Naive thymus-derived CD8-positive, alpha-beta T cell (primary cell): ENCODE results near the gene ZNF423. TPM values are rescaled to one million over a fixed set of nuclear protein-coding genes. Genes with fewer than 3 reads are reported as not detected.
"Not testable (repeated sequence)": the region's sequence is repeated elsewhere in the genome, so short reads cannot be mapped to it uniquely, and the experiment has no call there.

Experiments used
- ATAC-seq, 2 donors: fragments of 150-1000 bp; cut with Tn5 transposase in 1 of 2; sonication (Bioruptor Pico), chemical (Tn5 transposase) in 1 of 2; 1 replicate in 1 of 2; 2 replicates in 1 of 2; pipeline ENCODE4 v1.10.0; 2021; ENCODE audit warnings: mild to moderate bottlenecking in 2 of 2, moderate library complexity in 2 of 2
- POLR2A ChIA-PET: fragments of 350-600 bp; sonication (Branson Sonifier 250); formaldehyde crosslinking; loops from one replicate; lab custom pipeline; 2021; ENCODE audit warnings: antibody characterized with exemption; lab: Charles Lee
- DNase-seq, 10 donors: peaks; one replicate each; pipeline versions ENCODE4 v3.0.0 to v3.0.0-alpha.2; 2020 to 2022
- H3K27ac Mint-ChIP-seq, 10 donors: one replicate each; pipeline ENCODE4 v1.8.0; 2020 to 2022; ENCODE audit warnings: mild to moderate bottlenecking in 10 of 10, mixed read lengths in 10 of 10, moderate library complexity in 4 of 10, inconsistent platforms in 1 of 10
- H3K27me3 Mint-ChIP-seq, 5 donors: one replicate each; pipeline ENCODE4 v1.8.0; 2021 to 2022; ENCODE audit warnings: mixed read lengths in 5 of 5
- H3K36me3 Mint-ChIP-seq, 3 donors: one replicate each; pipeline ENCODE4 v1.8.0; 2020 to 2022; ENCODE audit warnings: mixed read lengths in 3 of 3, mild to moderate bottlenecking in 2 of 3, inconsistent platforms in 1 of 3
- H3K4me1 Mint-ChIP-seq, 4 donors: one replicate each; pipeline ENCODE4 v1.8.0; 2021 to 2022; ENCODE audit warnings: mixed read lengths in 4 of 4
- H3K4me3 Mint-ChIP-seq, 10 donors: one replicate each; pipeline ENCODE4 v1.8.0; 2020 to 2022; ENCODE audit warnings: mild to moderate bottlenecking in 10 of 10, mixed read lengths in 10 of 10, moderate library complexity in 6 of 10, inconsistent platforms in 1 of 10
- H3K9me3 Mint-ChIP-seq, 9 donors: one replicate each; pipeline ENCODE4 v1.8.0; 2020 to 2022; ENCODE audit warnings: mixed read lengths in 9 of 9, mild to moderate bottlenecking in 3 of 9, inconsistent platforms in 1 of 9, moderate library complexity in 1 of 9
- polyA plus RNA-seq, 3 donors: library from polyadenylated mRNA; unstranded; fragments of 300-500 nt; fragmentation: Illumina TruSeq; gene quantifications; one replicate each; pipeline ENCODE4 v1.2.3, GENCODE V29; 2021
- total RNA-seq, 8 experiments: library from RNA in 2 of 8; stranded (reverse) in 2 of 8; gene quantifications; one replicate each; pipeline ENCODE4 v1.2.3 and lab custom pipeline; 2021 to 2026

Gene ZNF423
- total and polyA plus RNA-seq, 5 experiments from 2014 or later = not detected

DNA sequence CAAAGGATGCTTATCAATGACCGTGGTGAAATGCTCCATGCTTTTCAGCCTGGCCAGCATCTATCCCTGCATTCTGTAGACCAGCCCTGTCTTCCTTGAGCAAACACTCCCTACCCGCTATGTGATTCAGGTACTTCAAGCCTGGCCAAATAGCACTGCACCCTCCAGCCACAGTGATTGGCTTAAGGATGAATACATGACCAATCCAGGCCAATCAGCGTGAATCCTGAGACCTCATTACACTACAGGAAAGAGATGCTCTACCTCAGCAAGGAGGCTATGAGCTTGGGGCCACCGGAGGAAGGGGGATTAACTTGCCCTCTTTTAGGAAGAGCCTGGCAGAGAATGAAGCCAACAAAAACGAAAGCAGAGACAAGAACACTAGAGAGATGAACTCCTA is 162.5 kb downstream of the ZNF423 start:
- Mint-ChIP-seq H3K9me3 (no peaks in the 10 kb centered on the region), H3K36me3 (no peaks in the 10 kb centered on the region), H3K4me1 (no peaks in the 10 kb centered on the region), H3K27me3 (peaks cover 8 to 26% (median 11%) of the 10 kb centered on the region in 5 donors), H3K27ac (no peak overlapping the region), H3K4me3 (no peak overlapping the region)
- POLR2A ChIA-PET = no interaction called here
- no peak for ATAC-seq
- no peak for DNase-seq

DNA sequence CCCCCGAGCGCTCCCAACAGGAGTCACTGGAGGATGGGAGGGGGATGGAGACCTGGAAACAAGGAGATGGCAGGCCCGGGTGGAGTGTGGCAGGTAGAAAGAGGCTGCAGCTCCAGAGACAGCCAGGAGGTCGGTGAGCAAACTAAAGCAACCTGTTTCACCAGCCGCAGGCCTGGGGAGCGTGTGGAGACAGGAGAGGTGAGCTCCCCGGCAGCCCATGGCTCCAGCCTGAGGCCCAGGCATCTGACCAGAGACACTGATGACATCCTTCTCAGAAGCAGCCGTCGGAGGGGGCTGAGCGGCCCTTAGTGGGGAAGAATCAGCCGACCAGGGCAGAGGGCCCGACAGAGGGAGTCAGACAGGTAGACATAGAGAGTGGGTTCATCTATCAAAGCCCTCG is 165.1 kb downstream of the ZNF423 start:
- POLR2A ChIA-PET = no interaction called here
- Mint-ChIP-seq H3K4me3 (no peak overlapping the region), H3K9me3 (no peaks in the 10 kb centered on the region), H3K27ac (no peak overlapping the region), H3K27me3 (peaks cover 5 to 42% (median 9%) of the 10 kb centered on the region in 5 donors), H3K36me3 (no peaks in the 10 kb centered on the region), H3K4me1 (peaks cover 0 to 4% (median 0%) of the 10 kb centered on the region in 4 donors)
- no peak for DNase-seq
- ATAC-seq = no peak

DNA sequence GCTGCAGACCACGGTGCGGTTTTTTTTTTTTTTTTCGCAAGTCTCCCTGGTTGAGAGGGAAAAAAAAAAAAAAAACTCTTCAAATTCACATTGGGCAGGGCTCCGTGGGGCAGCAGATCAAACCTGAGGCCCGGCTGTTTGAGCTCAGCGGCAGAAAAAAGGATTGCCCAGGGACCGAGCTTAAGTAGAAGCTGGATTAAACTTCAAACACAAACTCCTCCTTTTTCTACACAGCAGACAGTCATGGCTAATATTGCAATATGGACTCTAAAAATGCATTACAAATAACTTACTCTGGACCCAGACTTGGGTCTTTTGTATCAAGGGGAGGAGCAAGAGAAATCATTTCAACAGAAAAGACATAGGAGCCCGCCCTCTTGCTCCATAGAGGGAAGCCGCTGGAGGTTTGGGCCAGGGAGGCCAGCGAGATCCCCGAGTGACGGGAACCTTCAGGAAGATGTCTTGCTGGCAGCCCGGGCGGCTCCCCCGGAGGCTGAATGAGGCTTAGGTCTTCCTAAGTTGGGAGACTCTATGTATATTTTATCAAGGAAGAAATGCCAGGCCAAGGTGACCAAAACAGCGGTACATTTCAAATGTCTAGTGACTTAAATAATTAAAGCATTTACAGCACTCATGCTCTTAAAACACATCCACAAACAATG is 167.7 kb downstream of the ZNF423 start:
- DNase-seq = no peak
- Mint-ChIP-seq H3K27me3 (peaks cover 5 to 47% (median 9%) of the 10 kb centered on the region in 5 donors), H3K4me3 (no peak overlapping the region), H3K36me3 (no peaks in the 10 kb centered on the region), H3K9me3 (no peaks in the 10 kb centered on the region), H3K4me1 (peaks cover 0 to 4% (median 0%) of the 10 kb centered on the region in 4 donors), H3K27ac (no peak overlapping the region)
- no peak for ATAC-seq
- POLR2A ChIA-PET = no interaction called here

DNA sequence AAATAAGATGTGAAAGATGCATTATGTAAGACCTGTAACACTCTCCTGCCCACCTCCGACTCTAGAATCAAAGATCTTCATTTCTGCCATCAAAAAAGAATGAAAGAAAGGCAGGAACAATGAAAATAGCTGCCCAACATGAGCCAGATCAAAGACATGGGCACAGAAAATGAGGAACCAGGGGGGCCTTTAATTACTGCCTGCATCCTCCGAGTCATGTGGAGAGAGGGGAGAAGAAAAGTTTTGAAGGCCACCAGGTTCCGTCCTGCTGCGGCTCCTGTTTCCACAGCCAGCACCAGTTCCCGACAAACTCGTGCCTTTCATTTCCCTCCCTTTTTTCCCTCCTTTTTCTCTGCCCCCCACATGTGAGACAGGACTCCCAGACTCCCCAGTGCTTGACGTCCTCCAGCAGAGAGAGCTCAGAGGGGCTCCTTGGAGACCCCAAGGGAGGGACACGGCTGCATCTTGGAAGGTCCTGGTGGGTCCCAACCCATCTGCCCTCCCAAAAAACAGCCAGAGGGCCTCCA is 168.4 kb downstream of the ZNF423 start:
- H3K4me3 Mint-ChIP-seq = no peak overlapping the region
- no peak overlapping the region for H3K27ac Mint-ChIP-seq
- peaks cover 0 to 4% (median 0%) of the 10 kb centered on the region in 4 donors for H3K4me1 Mint-ChIP-seq
- no peaks in the 10 kb centered on the region for H3K9me3 Mint-ChIP-seq
- POLR2A ChIA-PET = no interaction called here
- DNase-seq (no peak), ATAC-seq (no peak)
- no peaks in the 10 kb centered on the region for H3K36me3 Mint-ChIP-seq
- H3K27me3 Mint-ChIP-seq = peaks cover 5 to 47% (median 9%) of the 10 kb centered on the region in 5 donors

DNA sequence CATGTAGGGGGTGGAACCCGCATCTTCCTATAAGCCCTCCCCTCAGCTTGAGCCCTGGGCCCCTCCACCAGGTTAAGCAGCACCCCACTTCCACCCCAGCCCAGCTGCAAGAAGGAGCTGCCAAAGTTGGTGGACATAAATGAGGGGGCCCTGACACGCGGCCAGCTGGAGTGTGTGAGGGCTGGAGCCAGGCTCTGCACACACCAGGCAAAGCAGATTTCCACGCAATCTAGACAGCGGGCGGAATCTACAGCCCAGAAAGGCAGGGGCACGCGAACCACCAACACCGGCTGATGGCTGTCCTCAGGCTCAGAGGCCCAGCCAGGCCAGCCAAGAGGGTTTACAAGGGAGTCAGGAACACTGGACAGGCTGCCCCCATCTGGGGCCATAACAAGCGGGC is 171.2 kb downstream of the ZNF423 start:
- no peaks in the 10 kb centered on the region for H3K9me3 Mint-ChIP-seq
- POLR2A ChIA-PET = no interaction called here
- peaks cover 0 to 4% (median 0%) of the 10 kb centered on the region in 4 donors for H3K4me1 Mint-ChIP-seq
- H3K36me3 Mint-ChIP-seq = no peaks in the 10 kb centered on the region
- no peak for ATAC-seq
- peak overlapping the region in 1 of 10 donors; percentile 84 for H3K27ac Mint-ChIP-seq
- no peak for DNase-seq
- H3K27me3 Mint-ChIP-seq = peaks cover 5 to 44% (median 9%) of the 10 kb centered on the region in 5 donors
- H3K4me3 Mint-ChIP-seq = no peak overlapping the region

DNA sequence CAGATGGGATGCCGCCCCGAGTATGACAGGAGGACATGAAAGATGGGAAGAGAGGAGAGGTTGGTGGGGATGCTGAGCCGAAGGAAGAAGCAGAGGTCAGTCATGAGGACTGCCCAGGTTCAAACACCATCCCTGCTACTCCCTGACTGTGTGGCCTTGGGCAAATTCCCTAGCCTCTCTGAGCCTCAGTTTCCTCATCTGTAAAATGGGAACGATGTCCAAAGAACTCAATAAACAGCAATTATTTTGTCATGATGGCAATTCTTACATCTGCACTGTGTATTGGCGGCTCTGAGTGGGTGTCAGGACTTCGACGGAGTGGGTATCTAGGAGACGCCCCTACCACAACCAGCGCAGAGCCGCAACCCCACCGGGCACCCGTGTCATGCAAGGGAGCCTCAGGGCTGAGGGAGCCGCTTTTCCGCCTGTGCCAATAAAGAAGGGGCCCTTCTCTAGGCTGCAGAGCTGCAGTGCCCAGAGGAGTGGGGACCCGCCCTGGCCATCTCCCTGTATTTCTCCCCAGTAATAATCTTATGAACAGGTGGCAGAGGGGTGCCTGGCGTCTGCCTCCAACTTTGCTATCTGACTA is 173.2 kb downstream of the ZNF423 start:
- Mint-ChIP-seq H3K9me3 (peaks cover 0 to 2% (median 0%) of the 10 kb centered on the region in 9 donors), H3K4me3 (no peak overlapping the region), H3K27ac (no peak overlapping the region), H3K27me3 (peaks cover 3 to 27% (median 7%) of the 10 kb centered on the region in 5 donors), H3K36me3 (no peaks in the 10 kb centered on the region), H3K4me1 (peaks cover 0 to 4% (median 0%) of the 10 kb centered on the region in 4 donors)
- no peak for ATAC-seq
- DNase-seq = no peak
- POLR2A ChIA-PET = no interaction called here

DNA sequence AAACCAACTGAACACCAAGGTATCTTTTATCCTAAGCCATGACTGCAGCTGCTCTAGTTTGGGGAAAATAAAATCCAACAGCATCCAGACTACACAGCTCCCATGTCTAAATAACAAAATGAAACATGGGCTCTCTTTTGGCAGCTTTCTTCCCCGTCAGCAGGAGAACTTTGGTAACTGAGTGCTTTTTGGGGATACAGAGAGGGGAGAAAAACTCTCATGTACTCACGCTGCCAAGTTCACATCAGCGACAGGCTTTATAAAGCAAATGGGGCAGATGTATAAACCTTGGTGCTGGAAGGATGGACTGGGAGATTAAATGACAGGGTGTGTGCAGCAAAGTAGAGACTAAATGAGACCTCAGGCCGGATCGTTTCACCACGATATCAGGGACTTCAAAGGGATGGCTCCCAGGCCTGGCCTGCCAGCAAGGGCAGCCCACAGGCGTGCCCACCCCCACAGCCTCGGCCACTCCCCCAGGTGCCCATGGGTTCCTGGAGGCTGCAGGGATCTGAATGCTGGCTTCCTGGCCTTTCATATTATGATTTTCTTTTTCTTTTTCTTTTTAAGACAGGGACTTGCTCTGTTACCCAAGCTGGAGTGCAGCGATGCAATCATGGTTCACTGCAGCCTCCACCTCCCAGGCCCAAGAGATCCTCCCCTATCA is 174.6 kb downstream of the ZNF423 start:
- H3K4me1 Mint-ChIP-seq = no peaks in the 10 kb centered on the region
- no peak overlapping the region for H3K4me3 Mint-ChIP-seq
- H3K27ac Mint-ChIP-seq = no peak overlapping the region
- H3K27me3 Mint-ChIP-seq = peaks cover 0 to 14% (median 3%) of the 10 kb centered on the region in 5 donors
- H3K36me3 Mint-ChIP-seq = no peaks in the 10 kb centered on the region
- DNase-seq = no peak
- peaks cover 0 to 2% (median 0%) of the 10 kb centered on the region in 9 donors for H3K9me3 Mint-ChIP-seq
- POLR2A ChIA-PET = no interaction called here
- ATAC-seq = no peak

DNA sequence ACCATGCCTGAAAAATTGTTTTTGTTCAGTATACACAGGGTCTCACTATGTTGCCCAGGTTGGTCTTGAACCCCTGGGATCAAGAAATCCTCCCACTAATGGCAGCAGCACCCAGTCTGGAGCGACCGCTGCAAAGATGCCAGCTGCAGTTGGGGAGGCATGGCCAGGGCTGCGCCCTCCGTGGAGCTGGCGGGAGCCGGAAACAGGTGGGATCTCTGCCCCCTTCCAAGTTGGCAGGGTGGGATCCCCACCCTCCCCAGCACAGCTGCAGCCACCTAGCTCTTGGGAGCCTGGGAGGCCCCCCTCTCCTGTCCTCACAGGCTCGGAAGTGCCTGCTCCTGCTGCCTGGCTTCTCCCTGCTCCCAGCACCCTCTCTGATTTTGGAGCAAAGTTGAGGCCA is 176.8 kb downstream of the ZNF423 start:
- peaks cover 0 to 8% (median 0%) of the 10 kb centered on the region in 5 donors for H3K27me3 Mint-ChIP-seq
- POLR2A ChIA-PET = no interaction called here
- H3K36me3 Mint-ChIP-seq = no peaks in the 10 kb centered on the region
- peaks cover 0 to 2% (median 0%) of the 10 kb centered on the region in 9 donors for H3K9me3 Mint-ChIP-seq
- H3K27ac Mint-ChIP-seq = no peak overlapping the region
- ATAC-seq = no peak
- no peak for DNase-seq
- H3K4me3 Mint-ChIP-seq = no peak overlapping the region
- H3K4me1 Mint-ChIP-seq = no peaks in the 10 kb centered on the region

DNA sequence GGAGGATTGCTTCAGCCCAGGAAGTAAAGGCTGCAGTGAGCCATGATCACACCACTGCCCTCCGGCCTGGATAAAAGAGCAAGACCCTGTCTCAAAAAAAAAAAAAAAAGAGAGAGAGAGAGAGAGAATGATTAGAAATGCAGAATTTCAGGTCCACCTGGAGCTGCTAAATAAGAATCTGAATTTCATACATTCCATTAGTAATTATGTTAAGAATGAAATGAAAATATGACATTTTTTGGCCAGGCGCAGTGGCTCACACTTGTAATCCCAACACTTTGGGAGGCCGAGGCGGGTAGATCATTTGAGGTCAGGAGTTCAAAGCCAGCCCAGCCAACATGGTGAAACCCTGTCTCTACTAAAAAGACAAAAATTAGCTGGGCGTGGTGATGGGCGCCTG is 178.3 kb downstream of the ZNF423 start:
- H3K4me1 Mint-ChIP-seq, H3K27me3 Mint-ChIP-seq, DNase-seq, ATAC-seq, H3K9me3 Mint-ChIP-seq, H3K36me3 Mint-ChIP-seq, POLR2A ChIA-PET, H3K4me3 Mint-ChIP-seq: not testable (repeated sequence)
- H3K27ac Mint-ChIP-seq = peak overlapping the region in 1 of 10 donors; percentile 61

DNA sequence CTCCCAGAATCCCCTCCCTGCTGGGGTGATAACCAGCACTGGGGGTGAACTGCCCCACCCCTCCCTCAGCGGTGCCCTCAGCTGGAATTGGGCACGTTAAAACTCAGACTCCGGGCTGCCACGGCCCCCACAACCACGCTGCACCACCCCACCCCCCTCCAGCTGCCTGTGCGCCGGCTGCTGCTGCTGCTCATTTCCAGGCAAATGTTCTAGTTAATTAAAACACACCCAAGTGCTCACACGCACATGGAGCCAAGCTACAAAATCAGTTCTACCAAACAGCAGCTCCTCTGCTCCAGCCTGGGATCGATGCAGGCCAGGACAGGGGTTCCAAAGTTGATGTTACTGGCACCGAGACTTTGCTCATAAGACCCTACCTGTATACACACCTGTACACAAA is 180.5 kb downstream of the ZNF423 start:
- peaks cover 0 to 2% (median 0%) of the 10 kb centered on the region in 9 donors for H3K9me3 Mint-ChIP-seq
- H3K27ac Mint-ChIP-seq = no peak overlapping the region
- POLR2A ChIA-PET = interaction anchor here (0.6 kb wide), 1 partner anchor 33 kb away, joined by 3 read pairs; no protein-coding TSS in a partner anchor
- H3K27me3 Mint-ChIP-seq = peaks cover 0 to 2% (median 0%) of the 10 kb centered on the region in 5 donors
- H3K4me1 Mint-ChIP-seq = no peaks in the 10 kb centered on the region
- DNase-seq = no peak
- no peaks in the 10 kb centered on the region for H3K36me3 Mint-ChIP-seq
- no peak for ATAC-seq
- H3K4me3 Mint-ChIP-seq = no peak overlapping the region

DNA sequence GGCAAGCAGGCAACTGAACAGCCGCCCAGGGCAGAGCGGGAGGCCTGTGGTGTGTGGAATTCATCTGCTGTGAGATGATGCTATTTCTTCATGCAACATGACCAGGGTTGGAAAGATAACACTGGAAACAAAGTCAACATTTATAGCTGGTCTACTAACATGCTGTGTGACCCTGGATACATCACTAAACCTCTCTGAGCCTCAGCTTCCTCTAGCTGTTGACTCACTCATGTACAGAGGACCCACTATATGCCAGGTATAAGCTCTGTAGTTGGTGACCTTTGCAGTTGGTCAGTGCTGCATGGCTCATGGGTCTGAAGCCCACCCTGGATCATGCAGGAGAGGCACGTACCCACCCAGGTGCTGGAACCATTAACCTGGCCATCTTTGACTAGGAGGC is 180.9 kb downstream of the ZNF423 start:
- DNase-seq (no peak), ATAC-seq (no peak)
- POLR2A ChIA-PET = no interaction called here
- Mint-ChIP-seq H3K27ac (no peak overlapping the region), H3K9me3 (peaks cover 0 to 2% (median 0%) of the 10 kb centered on the region in 9 donors), H3K4me1 (no peaks in the 10 kb centered on the region), H3K4me3 (no peak overlapping the region), H3K36me3 (no peaks in the 10 kb centered on the region), H3K27me3 (peaks cover 0 to 2% (median 0%) of the 10 kb centered on the region in 5 donors)

DNA sequence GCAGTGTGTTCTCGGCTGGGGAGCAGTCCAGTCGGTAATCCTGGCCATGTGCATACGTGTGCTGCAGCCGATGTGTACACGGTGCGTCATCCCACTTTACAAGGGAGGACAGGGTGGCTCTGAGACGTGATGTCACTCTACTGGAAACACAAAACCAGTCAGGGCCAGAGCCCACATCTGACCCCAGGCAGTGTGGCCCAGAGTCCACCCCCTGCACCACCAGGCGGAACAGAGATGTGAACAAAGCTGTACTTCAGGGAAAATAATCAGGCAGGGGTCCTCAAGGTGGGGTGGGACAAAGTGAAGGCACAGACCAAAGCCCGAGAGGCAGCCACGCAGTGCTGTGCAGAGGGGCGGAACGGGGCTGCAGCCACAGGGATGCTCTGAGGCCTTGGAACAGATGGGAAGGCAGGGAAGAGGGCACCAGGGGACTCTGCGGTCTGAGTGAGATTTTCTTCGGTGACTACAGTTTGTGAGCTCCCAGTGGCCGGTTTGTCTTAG is 181.5 kb downstream of the ZNF423 start:
- H3K4me3 Mint-ChIP-seq = no peak overlapping the region
- H3K27me3 Mint-ChIP-seq = peaks cover 0 to 5% (median 0%) of the 10 kb centered on the region in 5 donors
- POLR2A ChIA-PET = no interaction called here
- no peak for ATAC-seq
- H3K4me1 Mint-ChIP-seq = no peaks in the 10 kb centered on the region
- H3K9me3 Mint-ChIP-seq = peaks cover 0 to 2% (median 0%) of the 10 kb centered on the region in 9 donors
- H3K36me3 Mint-ChIP-seq = no peaks in the 10 kb centered on the region
- DNase-seq = no peak
- H3K27ac Mint-ChIP-seq = no peak overlapping the region

DNA sequence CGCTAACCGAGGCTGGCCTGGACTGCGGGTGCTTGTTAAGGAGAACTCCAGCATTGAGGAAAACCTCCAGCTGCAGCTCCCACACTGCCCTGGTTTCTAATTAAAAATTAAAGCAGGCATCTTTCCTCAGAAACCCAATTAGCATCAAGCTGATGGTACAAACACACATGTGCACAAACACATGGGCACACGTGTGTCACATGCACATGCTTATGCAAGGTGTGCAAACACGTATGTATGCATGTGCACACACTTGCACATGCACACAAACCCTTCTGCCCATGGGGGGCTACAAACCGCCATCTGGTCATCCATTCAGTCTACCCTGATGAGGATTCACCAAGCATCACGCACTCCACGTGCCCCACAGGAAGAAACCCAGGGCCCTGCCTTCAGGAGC is 182.5 kb downstream of the ZNF423 start:
- H3K36me3 Mint-ChIP-seq = no peaks in the 10 kb centered on the region
- no peak overlapping the region for H3K27ac Mint-ChIP-seq
- POLR2A ChIA-PET = no interaction called here
- H3K27me3 Mint-ChIP-seq = peaks cover 0 to 5% (median 0%) of the 10 kb centered on the region in 5 donors
- no peak overlapping the region for H3K4me3 Mint-ChIP-seq
- DNase-seq = no peak
- no peaks in the 10 kb centered on the region for H3K4me1 Mint-ChIP-seq
- no peak for ATAC-seq
- no peaks in the 10 kb centered on the region for H3K9me3 Mint-ChIP-seq
